Endothelial cell of umbilical vein (primary cell): ENCODE data around the gene SPACA9. TPM values are rescaled to one million over a fixed set of nuclear protein-coding genes. Genes with fewer than 3 reads are reported as not detected.

Source experiments
- BruUV-seq: library from RNA; stranded (reverse); fragments of 400-500 nt; replicated peaks from 2 replicates; lab custom pipeline; 2021; lab: Mats Ljungman, UMichigan
- CTCF ChIA-PET: fragments of 300-600, 350-600 bp; sonication (Branson Sonifier 250); formaldehyde crosslinking; loops from one replicate; lab custom pipeline; 2021; ENCODE audit warnings: antibody characterized with exemption, inconsistent platforms; lab: Charles Lee
- POLR2A ChIA-PET: fragments of 300-600, 350-600 bp; sonication (Branson Sonifier 250); formaldehyde crosslinking; loops from one replicate; lab custom pipeline; 2021; ENCODE audit warnings: antibody characterized with exemption, inconsistent platforms; lab: Charles Lee
- DNase-seq: peaks from one replicate; pipeline ENCODE4 v3.0.0-alpha.2; 2011; ENCODE audit warnings: low read depth, low spot score
- FAIRE-seq: peaks from 2 replicates; lab custom pipeline; 2011; peaks lifted over from hg19 to GRCh38; lab: Jason Lieb, UNC
- H2AFZ ChIP-seq: 2 replicates; pipeline ENCODE4 v1.6.0; 2012; ENCODE audit warnings: low read depth, low read length, control low read depth, inconsistent platforms
- H3K27ac ChIP-seq: 2 replicates; pipeline ENCODE4 v1.5.1; 2011; ENCODE audit warnings: low read depth, mild to moderate bottlenecking, control low read depth, low read length, moderate library complexity; ENCODE audit not compliant: insufficient read depth
- H3K27me3 ChIP-seq, 2 experiments: 2 replicates each; pipeline versions ENCODE4 v1.6.0 to v1.6.1; 2011; ENCODE audit warnings: low read length in 2 of 2, mixed read lengths in 1 of 2; ENCODE audit not compliant: control insufficient read depth in 2 of 2, insufficient read depth in 2 of 2
- H3K36me3 ChIP-seq, 2 experiments: 2 replicates in 1 of 2; 3 replicates in 1 of 2; pipeline ENCODE4 v1.5.1; 2011; ENCODE audit warnings: low read length in 2 of 2, mild to moderate bottlenecking in 1 of 2, moderate library complexity in 1 of 2; ENCODE audit not compliant: control insufficient read depth in 2 of 2, insufficient read depth in 2 of 2; ENCODE audit errors: extremely low read depth in 1 of 2
- H3K4me1 ChIP-seq: 3 replicates; pipeline ENCODE4 v1.5.1; 2011; ENCODE audit warnings: mild to moderate bottlenecking, low read length; ENCODE audit not compliant: control insufficient read depth, insufficient read depth; ENCODE audit errors: extremely low read depth
- H3K4me2 ChIP-seq: 2 replicates; pipeline ENCODE4 v1.6.1; 2011; ENCODE audit warnings: low read length, control low read depth, mixed read lengths; ENCODE audit not compliant: insufficient read depth
- H3K4me3 ChIP-seq, 3 experiments: fragments of 200-600 bp in 1 of 3; sonication (generic), shearing (Covaris generic) in 1 of 3; replicated peaks in 1 of 3; 2 replicates each; pipeline ENCODE4 v1.5.1; 2011 to 2016; ENCODE audit warnings: control low read depth in 3 of 3, low read length in 3 of 3, mild to moderate bottlenecking in 2 of 3, inconsistent platforms in 1 of 3, low read depth in 1 of 3, moderate library complexity in 1 of 3; ENCODE audit not compliant: insufficient read depth in 1 of 3
- H3K79me2 ChIP-seq: 2 replicates; pipeline ENCODE4 v1.6.0; 2012; ENCODE audit warnings: low read length, inconsistent platforms; ENCODE audit not compliant: control insufficient read depth, insufficient read depth
- H3K9ac ChIP-seq: replicated peaks from 2 replicates; pipeline ENCODE3; 2011; ENCODE audit warnings: low read length, control low read depth; ENCODE audit not compliant: insufficient read depth; ENCODE audit errors: extremely low read depth
- H3K9me1 ChIP-seq: replicated peaks from 3 replicates; pipeline ENCODE4 v1.6.0; 2011; ENCODE audit warnings: mild to moderate bottlenecking, low read length; ENCODE audit not compliant: control insufficient read depth, insufficient read depth; ENCODE audit errors: extremely low read depth
- H3K9me3 ChIP-seq: replicated peaks from 2 replicates; pipeline ENCODE4 v1.5.1; 2012; ENCODE audit warnings: low read length, inconsistent platforms; ENCODE audit not compliant: control insufficient read depth, insufficient read depth
- H4K20me1 ChIP-seq: replicated peaks from 2 replicates; pipeline ENCODE3; 2011; ENCODE audit warnings: mild to moderate bottlenecking, low read length; ENCODE audit not compliant: control insufficient read depth, insufficient read depth; ENCODE audit errors: extremely low read depth
- EZH2 ChIP-seq: IDR thresholded peaks from 2 replicates; pipeline ENCODE4 v1.6.1; 2012; ENCODE audit warnings: borderline replicate concordance, low read depth, mild to moderate bottlenecking, moderate library complexity, low read length, inconsistent platforms; ENCODE audit not compliant: severe bottlenecking
- FOS ChIP-seq: IDR thresholded peaks from 2 replicates; pipeline ENCODE4 v1.6.1; 2011; ENCODE audit warnings: mild to moderate bottlenecking, low read length, moderate library complexity, borderline replicate concordance; ENCODE audit not compliant: insufficient read depth
- GATA2 ChIP-seq: IDR thresholded peaks from 2 replicates; pipeline ENCODE4 v1.7.0; 2011; ENCODE audit warnings: low read depth, mild to moderate bottlenecking, moderate library complexity, mixed read lengths, low read length; ENCODE audit not compliant: insufficient read length, insufficient read depth
- JUN ChIP-seq: IDR thresholded peaks from 2 replicates; pipeline ENCODE4 v1.6.1; 2011; ENCODE audit warnings: borderline replicate concordance, low read depth; ENCODE audit not compliant: insufficient read length, insufficient read depth
- MYC ChIP-seq: IDR thresholded peaks from one replicate; pipeline ENCODE4 v1.6.1; 2011; ENCODE audit warnings: mild to moderate bottlenecking, low read depth, low read length
- POLR2A ChIP-seq: IDR thresholded peaks from 2 replicates; pipeline ENCODE4 v1.6.1; 2012; ENCODE audit warnings: low read depth, mild to moderate bottlenecking, control low read depth, low read length
- POLR2AphosphoS5 ChIP-seq: IDR thresholded peaks from 2 replicates; pipeline ENCODE4 v1.6.1; 2012; ENCODE audit warnings: low read depth, mild to moderate bottlenecking, control low read depth, low read length, moderate library complexity; ENCODE audit not compliant: insufficient read depth
- dilution Hi-C: fragments of 300-500 bp; cut with MboI; formaldehyde crosslinking; loops from one replicate; pipeline ENCODE4 v1.15.0; 2019; ENCODE audit warnings: low sequenced_read_pairs; ENCODE audit not compliant: extremely low pct_ligation_motif_present
- intact Hi-C: fragments of 100-400 bp; cut with micrococcal nuclease; formaldehyde crosslinking; loops from one replicate; pipeline ENCODE4 v1.10.0; 2022
- polyA plus RNA-seq, 4 experiments: library from polyadenylated mRNA; depleted of rRNA in 3 of 4; stranded (reverse) in 3 of 4; unstranded in 1 of 4; fragments of >200 nt; gene quantifications; 2 replicates each; pipeline versions ENCODE4 v1.2.1 to v1.2.3, GENCODE V29; 2011 to 2012; ENCODE audit warnings: missing spikeins in 1 of 4
- total RNA-seq: library from RNA; stranded (reverse); gene quantifications from 2 replicates; pipeline ENCODE4 v1.2.3, GENCODE V29; 2021
- TF ChIP-seq, protein P1 (sequence below), 2 donors: IDR thresholded peaks; 1 replicate in 1 of 2; 2 replicates in 1 of 2; pipeline ENCODE4 v1.5.1; 2011; ENCODE audit warnings: low read length in 2 of 2, mild to moderate bottlenecking in 2 of 2, moderate library complexity in 2 of 2, control low read depth in 1 of 2, inconsistent platforms in 1 of 2, low read depth in 1 of 2; ENCODE audit not compliant: insufficient read depth in 1 of 2; ENCODE audit errors: extremely low read depth in 1 of 2
- TF ChIP-seq, protein P2 (sequence below): IDR thresholded peaks from 2 replicates; pipeline ENCODE4 v1.6.1; 2011; ENCODE audit not compliant: insufficient read depth, insufficient read length

The SPACA9 gene
- total and polyA plus RNA-seq, 2 donors (not counting 3 experiments of a cell fraction or from before 2014, with no cell fraction given) = 2.6 to 3.6 TPM

GRCh38 chr9:132882616-132883015 is 3.9 kb downstream of the SPACA9 start:
- Histone ChIP-seq H3K9me1 (no peaks in the 10 kb centered on the region), H3K27ac (no peak overlapping the region), H3K36me3 (no peaks in the 10 kb centered on the region), H2AFZ (no peak overlapping the region), H4K20me1 (no peaks in the 10 kb centered on the region), H3K4me2 (no peak overlapping the region), H3K9ac (no peak overlapping the region), H3K79me2 (no peaks in the 10 kb centered on the region), H3K4me3 (no peak overlapping the region), H3K27me3 (no peaks in the 10 kb centered on the region), H3K4me1 (peaks cover under 1% of the 10 kb centered on the region), H3K9me3 (no peaks in the 10 kb centered on the region)
- ChIA-PET CTCF (no interaction called here), POLR2A (no interaction called here)
- intact Hi-C loops (no loop called here), dilution Hi-C loops (no loop called here)
- FAIRE-seq (no peak), DNase-seq (no peak)
- TF ChIP-seq POLR2A (no peak), EZH2 (no peak), POLR2AphosphoS5 (no peak), JUN (no peak), MYC (no peak), FOS (no peak), GATA2 (no peak)
- TF ChIP-seq, protein P1, sequence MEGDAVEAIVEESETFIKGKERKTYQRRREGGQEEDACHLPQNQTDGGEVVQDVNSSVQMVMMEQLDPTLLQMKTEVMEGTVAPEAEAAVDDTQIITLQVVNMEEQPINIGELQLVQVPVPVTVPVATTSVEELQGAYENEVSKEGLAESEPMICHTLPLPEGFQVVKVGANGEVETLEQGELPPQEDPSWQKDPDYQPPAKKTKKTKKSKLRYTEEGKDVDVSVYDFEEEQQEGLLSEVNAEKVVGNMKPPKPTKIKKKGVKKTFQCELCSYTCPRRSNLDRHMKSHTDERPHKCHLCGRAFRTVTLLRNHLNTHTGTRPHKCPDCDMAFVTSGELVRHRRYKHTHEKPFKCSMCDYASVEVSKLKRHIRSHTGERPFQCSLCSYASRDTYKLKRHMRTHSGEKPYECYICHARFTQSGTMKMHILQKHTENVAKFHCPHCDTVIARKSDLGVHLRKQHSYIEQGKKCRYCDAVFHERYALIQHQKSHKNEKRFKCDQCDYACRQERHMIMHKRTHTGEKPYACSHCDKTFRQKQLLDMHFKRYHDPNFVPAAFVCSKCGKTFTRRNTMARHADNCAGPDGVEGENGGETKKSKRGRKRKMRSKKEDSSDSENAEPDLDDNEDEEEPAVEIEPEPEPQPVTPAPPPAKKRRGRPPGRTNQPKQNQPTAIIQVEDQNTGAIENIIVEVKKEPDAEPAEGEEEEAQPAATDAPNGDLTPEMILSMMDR (IDR thresholded peaks at IDR 0.05; ENCODE audit: extremely low read depth in 1 of 2, insufficient read depth in 1 of 2, low read depth in 1 of 2, low read length in 2 of 2) = no peak
- TF ChIP-seq, protein P2, sequence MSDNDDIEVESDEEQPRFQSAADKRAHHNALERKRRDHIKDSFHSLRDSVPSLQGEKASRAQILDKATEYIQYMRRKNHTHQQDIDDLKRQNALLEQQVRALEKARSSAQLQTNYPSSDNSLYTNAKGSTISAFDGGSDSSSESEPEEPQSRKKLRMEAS = no peak
- BruUV-seq = no TSS peak
